GM19467 (cell line): Measurements from ENCODE around the gene FAF2.
"Not testable (repeated sequence)": the region's sequence is repeated elsewhere in the genome, so short reads cannot be mapped to it uniquely, and the experiment has no call there.

Experiments
- ATAC-seq: cut with Tn5 transposase; IDR thresholded peaks from one replicate; pipeline ENCODE4 v1.9.1; 2021; ENCODE audit warnings: mild to moderate bottlenecking, moderate library complexity; ENCODE audit not compliant: unreplicated experiment

Gene FAF2

DNA sequence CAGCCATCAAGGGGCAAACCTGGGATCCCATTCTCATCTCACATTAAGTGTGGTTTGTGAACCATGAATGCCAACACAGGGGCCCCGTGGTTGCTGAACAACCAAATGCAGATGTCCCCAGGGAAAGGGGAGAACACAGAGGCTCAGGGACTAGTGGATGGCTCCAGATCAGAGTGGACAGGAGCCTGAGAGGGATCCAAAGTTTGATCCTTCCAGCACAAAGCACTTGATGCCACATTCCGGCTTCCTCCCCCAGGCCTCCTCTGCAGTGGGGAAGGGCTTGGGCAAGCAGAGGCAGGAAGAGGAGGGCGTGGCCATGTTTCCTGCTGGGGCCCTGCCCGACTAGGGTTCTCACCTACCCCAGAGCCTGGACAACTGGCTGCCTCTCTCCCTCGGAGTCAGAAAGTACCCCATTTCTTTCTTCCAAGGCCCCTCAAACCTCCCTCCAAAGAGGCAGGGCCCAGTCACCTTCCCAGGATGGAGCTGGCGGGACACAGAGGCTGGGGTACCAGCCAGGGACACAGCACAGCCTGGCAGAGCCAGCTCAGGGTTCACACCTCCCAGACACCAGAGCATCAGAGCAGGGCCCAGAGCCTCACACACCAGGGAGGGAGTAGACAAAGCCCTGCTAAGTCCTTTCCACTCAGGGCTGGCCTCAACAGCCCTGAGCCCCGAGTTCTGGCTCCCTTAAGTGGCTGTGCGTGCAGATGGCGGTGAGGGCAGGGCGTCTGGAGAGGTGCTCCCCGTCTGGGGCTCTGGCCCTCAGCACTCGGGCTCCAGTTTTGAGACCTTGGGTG, 93.4 kb downstream of the FAF2 start:
- no peak for ATAC-seq

DNA sequence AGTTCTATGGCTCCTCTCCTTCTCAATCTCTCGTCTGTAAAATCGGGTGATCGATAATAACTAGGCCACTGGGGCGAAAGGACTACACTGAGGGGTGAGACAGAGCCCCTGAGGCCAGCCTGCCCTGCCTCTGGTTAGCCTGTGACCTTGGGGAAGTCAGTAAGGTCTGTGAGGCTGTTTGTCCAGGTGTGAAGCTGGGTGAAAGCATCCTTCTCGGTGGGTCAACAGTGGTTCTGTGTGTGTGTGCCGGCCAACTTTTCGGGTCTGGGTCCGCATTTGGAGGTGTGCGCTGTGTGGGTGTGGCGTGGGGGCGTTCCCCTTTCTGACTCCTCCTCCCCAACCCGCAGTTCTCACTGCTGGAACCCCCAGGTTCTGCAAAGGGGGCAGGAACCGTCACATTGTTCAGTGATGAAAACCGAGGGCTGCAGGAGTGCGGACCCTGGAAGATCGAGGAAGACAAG, 94.0 kb downstream of the FAF2 start:
- no peak for ATAC-seq

DNA sequence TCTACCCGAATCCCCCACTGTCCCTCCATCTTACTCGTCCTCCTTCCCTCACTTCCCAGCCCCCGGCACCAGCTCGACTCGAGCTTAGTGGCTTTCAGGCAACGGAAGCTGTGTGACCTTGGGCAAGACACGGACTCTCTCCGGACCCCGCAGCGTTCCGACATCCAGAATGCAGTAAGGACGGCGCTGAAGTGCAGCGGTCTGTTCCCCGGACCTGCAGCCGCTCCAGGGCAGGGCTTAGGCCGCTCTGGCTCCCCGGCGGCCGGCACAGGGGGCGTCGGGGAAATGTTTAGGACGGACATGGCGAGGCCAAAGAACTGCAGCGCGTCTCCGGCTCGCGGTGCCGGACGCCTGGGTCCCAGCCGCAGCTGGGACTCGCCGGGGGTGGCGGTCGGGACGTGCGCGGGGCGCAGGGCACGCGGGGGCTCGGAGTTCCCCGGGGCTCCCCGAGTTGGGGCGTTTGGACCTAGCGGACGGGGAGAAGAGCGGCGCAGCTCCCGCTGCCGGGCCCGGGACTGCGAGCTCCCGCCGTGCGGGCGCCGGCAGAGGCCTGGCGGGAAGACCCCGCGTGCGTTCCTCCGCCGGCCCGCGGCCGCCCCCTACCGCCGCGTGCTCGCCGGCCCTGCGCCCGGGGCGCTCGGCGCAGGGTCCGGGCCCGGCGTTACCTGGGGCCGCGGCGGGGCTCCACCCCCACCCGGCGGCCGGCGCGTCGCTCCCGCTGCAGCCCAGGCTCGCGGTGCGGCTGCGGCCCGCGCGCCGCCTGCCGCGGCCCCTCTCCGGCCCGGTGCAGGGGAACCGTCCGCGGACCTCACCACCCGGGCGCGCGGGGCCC, 94.6 kb downstream of the FAF2 start:
- ATAC-seq: peak; percentile 40

DNA sequence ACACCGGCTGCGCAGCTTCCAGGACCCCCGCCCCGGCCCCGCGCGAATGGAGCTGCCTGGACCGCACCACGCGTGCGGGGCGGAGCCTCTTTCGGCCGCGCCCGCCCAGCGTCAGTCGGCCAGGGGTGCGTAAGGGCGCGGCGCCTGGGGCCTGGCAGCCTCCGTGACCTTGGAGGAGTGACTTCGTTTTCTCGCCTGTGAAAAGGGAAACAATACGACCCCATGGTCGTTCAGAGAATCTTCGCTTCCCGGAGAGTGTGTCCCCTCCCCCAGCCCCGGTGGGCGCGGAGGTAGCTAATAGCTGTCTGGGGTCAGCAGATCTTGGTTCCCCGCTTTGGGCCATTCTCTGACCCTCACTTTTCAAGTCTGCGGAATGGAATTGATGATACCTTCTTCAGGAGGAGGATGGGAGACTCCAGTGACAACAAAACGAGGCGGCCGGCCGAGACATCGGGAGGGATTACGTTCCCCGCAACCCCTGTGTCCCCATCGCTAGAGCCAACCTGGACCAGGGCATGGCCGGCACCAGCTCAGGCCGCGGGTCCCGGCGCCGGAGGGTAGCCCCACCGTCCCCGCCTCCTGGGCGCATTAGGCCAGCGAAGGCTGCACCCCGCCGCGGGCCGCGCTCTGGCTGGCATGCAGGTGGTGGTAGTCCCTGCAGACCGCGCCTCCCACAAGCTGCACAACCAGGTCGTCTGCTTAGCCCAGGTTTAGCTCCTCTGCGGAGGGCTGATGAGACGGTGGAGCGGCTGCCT, 95.4 kb downstream of the FAF2 start:
- ATAC-seq: peak; percentile 62

DNA sequence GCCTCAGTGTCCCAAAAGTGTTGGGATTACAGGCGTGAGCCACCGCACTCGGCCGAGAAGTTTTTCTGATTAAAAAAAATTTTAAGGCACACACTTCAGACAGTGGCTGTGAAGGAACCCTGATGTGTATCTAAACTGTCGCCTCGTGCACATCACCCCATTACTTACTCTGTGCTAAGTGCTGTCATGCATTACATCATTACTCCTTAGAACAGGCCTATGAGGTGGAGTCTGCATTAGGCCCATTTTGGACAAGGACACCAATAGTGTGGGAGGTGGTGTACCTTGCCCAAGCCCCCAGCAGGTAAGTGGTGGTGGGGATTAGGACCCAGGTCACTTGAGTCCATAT, 97.2 kb downstream of the FAF2 start:
- ATAC-seq: no peak

DNA sequence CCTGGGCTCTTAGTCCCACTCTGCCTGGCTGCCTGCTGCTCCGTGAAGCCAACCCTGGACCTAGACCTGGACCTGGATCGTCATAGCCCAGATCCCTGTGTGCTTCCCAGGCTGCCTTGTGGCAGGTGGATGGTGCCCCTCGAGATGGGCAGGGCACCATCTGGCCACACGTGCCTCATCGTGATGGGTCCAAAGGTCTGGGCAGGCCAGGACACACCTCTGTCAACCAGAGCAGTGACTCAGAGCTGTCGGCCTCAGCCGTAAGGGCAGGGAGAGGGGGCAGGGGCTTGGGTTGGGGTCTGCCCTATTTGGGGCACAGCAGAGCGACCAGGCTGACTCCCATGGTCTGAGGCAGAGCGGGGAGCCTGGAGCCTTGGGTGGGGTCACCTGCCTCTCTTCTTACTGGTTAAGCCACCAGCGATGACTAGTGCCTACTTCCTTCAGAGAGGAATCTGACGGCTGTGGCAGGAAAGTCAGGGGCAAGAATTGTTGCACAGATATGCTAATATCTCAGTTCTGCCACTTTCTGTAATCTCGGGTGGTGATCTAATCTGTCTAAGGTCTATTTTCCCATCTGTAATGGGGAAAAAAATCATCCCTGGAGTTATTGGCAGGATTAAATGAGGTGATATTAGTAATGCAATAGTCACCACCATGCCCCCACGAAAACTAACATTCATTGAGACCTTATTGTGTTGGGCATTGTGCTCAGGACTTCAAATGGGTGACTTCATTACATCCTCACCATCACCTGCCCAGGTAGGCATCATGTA, 97.7 kb downstream of the FAF2 start:
- no peak for ATAC-seq

DNA sequence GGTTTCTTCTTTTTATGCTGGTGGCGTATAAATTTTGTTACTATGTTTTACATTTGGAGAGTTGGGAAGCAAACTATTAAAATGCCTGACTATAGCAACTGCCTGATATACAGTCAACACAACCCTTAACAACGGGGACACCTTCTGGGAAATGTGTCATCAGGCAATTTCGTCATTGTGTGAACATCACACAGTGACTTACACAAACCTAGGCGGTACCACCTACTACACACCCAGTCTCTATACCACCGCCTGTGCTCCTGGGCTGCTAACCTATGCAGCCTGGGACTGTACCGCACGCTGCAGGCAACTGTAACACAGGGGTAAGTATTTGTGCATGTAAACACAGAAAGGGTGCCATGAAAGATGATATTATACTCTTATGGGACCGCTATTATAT, 99.6 kb downstream of the FAF2 start:
- no peak for ATAC-seq

DNA sequence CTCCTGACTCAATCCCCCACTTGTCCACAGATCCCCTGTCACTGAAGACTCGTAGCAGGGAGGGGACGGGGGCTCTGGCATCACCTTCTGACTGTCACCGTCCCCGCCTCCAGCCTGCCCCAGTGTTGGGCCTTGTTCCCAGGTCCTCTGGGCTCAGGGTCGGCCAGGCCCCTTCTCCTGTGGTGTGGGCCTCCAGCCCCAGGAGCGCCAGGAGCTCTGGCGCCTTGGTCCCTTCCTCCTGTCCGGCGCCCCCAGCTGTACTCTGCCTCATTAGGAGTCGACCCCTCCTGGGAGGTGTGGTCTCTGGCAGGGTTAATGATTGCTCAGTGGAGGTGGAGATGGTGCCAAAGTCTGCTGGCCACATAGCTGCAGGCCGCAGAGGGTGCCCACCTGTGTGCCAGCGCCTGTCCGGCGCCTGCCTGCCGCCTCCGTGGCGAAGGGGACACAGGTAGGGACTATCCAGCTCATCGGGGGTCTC, 100.8 kb downstream of the FAF2 start, which contains the start of gene CDHR2:
Gene CDHR2 (plus strand): TSS at position 376 of the 478 bp plus-strand sequence. CDS start 16,011 bp downstream, outside the sequence.
- ATAC-seq: no peak

DNA sequence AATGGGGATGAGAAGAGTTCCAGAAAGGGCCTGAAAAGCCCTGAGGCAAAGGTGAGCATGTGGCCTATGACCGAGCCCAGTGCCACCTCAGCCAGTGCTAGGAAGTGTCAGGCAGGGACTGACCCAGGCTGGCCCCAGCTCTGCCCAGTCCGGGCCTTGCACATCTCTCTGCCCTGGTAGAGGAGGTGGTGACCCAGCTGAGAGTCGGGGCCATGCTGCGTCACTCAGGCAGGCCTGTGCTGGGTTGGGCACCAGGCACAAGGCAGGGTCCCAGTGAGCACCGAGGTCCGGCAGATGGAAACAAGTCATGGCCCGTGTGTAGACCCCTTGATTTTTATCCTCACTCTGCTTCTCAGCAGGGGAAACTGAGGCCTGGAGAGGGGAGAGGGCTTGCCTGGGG, 101.7 kb downstream of the FAF2 start:
- no peak for ATAC-seq

DNA sequence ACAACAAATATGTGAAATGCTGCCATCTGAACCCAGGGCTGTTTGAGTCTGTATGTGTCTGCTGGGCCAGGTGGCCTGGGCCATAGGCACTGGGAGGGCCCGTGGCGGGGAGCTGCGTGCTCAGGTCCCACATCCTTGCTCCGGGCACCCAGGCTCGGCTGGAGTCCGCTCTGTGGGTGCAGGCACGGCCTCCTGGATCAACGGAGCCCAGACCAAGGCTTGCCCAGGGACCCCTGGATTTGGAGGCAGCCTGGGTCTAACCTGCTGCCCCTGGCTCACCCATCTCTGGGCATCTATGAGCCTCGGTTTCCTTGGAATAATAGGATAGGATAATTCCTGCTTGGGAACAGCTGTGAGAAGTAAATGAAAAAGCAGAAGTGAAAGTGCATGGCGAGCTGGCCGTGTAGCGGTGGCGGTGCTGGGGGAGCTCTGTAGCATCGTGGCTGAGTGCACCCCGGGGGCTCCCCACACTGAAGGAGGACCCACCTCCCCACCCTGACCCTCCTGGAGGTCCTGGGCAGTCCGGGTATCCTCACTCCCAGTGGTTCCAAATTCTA, 102.2 kb downstream of the FAF2 start:
- ATAC-seq: no peak

DNA sequence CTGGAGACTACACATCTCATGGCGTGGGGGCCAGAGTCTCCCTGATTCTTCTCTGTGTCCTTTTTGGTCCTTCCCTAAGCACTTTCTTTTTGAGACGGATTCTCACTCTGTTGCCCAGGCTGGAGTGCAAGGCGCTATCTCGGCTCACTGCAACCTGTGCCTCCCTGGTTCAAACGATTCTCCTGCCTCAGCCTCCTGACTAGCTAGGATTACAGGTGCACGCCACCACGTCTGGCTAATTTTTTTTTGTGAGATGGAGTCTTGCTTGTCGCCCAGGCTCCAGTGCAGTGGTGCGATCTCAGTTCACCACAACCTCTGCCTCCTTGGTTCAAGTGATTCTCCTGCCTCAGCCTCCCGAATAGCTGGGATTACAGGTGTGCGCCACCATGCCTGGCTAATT, 102.8 kb downstream of the FAF2 start:
- not testable (repeated sequence) for ATAC-seq

DNA sequence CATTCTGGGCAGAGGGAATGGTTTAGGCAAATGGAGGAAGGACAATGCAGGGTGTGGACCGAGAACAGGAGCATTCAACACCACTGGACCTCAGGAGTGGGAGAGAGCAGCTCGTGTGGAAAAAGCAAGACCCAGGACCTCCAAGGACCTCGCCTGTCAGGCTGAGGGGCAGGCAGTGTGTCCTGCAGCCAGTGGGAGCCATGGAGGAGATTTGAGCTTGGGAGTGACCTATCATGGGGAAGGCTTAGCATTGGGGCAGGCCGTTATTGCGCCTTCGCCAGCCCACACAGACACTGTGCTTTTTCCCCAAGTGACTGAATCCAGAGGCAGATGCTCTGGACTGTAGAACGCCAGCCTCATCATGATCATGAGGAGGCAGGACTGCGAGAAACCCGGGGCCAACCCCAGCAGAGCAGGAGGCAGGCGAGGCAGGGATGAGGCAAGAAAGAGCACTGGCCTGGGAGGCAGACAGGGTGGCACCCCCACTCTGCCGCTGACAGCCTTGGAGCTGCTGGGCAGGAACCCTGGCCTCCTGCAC, 104.2 kb downstream of the FAF2 start:
- no peak for ATAC-seq

DNA sequence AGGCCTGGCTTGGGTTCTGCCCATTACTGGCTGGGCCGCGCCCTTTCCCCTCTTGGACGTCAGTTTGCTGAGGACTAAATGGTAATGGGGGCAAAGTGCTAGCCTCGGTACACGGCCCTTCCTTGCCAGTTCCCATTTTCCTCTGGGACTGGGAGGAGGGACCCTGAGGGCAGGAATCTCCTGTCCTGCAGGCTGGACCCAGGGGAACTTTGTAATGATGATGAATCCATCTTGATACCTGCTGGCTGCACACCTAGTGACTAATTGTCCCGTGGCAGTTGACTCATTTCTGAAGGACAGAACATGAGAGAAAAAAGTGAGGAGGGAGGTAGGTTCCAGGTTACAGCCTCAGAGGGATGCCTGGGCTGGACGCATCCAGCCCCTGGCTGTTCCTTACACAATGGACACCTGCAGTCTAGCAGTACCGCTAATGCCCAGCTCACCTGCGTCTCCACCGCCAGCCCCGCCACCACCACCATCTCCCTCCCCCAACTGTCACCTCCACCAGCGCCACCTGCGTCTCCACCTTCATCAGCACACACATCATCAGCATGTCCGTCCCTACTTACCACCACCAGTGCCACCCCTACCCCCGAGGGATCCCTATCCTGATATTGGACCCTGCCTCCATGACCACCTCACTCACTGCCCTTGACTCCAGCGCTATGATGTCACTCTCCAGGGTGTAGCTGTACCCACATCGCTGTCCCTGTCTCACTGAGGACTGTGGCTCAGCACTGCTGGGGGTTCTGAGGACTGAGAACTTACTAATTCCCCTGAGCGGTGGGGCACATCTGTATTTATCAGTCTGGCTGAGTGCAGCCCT, 105.3 kb downstream of the FAF2 start:
- no peak for ATAC-seq

DNA sequence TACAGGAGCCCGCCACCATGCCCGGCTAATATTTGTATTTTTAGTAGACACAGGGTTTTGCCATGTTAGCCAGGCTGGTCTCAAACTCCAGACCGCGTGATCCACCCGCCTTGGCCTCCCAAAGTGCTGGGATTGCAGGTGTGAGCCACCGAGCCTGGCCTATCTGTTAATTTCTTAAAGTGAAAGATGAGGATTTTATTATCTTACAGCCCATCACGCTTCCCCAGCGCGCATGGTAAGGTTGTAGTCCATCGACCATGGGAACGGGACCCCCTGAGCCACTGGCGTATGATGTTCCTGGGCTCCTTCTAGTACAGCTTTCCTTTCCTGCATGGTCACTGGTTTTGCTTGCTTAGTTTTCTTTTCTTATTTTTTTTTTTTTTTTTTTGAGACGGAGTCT, 109.7 kb downstream of the FAF2 start:
- ATAC-seq: no peak
